HL-60 (cell line): ENCODE measurements around the gene WDR4.

Experiments used
- CTCF ChIP-seq: IDR thresholded peaks from one replicate; pipeline ENCODE4 v1.5.1; 2011; ENCODE audit warnings: low read length, control low read depth, inconsistent platforms; ENCODE audit not compliant: insufficient read depth
- GABPA ChIP-seq: IDR thresholded peaks from 2 replicates; pipeline ENCODE4 v1.6.1; 2012; ENCODE audit warnings: low read depth

- TF ChIP-seq GABPA (no peak), CTCF (no peak)
Observed at GRCh38 chr21:42859891-42860230, 19.5 kb downstream of the WDR4 start.
